GM19463 (cell line): ENCODE measurements around the gene DDIT3.
"Not testable (repeated sequence)": the region's sequence is repeated elsewhere in the genome, so short reads cannot be mapped to it uniquely, and the experiment has no call there.

Source experiments
- ATAC-seq: cut with Tn5 transposase; IDR thresholded peaks from one replicate; pipeline ENCODE4 v1.9.1; 2021; ENCODE audit warnings: mild to moderate bottlenecking, moderate library complexity; ENCODE audit not compliant: unreplicated experiment

The DDIT3 gene, protein sequence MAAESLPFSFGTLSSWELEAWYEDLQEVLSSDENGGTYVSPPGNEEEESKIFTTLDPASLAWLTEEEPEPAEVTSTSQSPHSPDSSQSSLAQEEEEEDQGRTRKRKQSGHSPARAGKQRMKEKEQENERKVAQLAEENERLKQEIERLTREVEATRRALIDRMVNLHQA

DNA sequence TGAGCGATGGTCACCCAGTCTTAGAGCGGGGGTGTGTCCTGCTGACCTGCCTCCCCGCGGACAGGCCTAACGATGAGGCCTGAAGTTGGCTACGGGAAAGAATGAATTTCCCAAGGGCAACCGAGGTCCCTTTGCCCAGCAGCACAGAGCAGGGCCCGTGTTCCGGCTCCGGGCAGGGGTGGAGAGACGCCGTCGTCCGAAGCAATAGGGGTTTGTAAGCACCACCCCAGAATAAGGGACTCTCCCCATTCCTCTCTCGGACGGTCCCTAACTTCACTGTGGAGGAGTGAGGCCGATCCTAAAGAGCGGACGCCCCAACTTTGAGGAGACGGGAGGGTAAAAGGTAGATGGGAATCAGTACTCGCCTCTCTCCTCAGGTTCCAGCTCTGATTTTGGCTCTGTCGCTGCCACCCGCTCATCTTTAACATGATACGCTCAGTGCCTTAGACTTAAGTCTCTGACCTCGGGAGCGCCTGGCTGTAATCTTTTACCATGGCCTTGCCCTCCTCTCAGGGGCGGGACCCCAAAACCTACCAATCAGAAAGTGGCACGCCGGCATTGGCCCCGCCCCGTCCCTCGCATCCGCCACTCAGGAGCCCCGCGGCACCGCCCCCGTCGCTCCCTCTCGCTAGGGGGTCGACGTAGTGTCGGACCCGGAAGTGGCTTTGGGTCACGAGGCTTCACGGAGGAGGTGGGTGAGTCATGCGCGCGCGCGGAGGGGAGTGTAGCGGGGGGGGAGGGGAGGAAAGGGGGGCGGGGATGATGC is at the start of gene DDIT3:
Gene DDIT3 (minus strand): TSS at position 462 of the 766 bp plus-strand sequence. CDS start 3,108 bp downstream, outside the sequence.
- peak; percentile 72 for ATAC-seq

DNA sequence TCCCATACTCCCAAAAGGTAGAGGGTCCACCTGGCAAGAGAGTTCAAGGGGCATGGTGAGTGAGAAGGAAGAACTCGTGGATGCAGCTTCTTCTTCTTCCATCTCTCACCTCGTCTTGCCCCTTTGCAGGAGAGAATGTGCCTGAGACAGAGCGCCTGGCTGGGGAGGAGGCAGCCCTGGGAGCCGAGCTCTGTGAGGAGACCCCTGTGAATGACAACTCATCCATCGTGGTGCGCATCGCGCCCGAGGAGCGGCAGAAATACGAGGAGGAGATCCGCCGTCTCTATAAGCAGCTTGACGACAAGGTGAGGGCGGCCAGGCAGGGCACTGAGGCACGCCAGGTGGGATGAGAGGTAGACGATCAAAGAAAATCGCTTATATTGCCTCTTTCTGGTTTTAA is 49.5 kb upstream of the DDIT3 start:
- no peak for ATAC-seq

DNA sequence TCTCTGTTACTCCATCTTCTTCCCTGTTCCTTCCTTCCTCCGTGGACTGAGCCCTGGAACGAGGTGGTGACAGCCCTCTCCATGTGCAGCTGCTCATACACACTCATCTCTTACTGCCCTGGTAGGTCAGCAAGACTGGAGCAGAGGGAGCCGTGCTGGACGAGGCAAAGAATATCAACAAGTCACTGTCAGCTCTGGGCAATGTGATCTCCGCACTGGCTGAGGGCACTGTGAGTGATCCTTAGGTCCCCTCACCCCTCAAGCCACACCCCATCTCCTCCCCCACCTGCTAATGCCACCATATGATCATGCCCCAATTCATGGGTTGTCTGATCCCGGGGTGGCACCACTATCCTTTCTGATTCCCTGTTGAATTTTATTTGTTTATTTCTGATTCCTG is 48.5 kb upstream of the DDIT3 start:
- ATAC-seq, result no peak

DNA sequence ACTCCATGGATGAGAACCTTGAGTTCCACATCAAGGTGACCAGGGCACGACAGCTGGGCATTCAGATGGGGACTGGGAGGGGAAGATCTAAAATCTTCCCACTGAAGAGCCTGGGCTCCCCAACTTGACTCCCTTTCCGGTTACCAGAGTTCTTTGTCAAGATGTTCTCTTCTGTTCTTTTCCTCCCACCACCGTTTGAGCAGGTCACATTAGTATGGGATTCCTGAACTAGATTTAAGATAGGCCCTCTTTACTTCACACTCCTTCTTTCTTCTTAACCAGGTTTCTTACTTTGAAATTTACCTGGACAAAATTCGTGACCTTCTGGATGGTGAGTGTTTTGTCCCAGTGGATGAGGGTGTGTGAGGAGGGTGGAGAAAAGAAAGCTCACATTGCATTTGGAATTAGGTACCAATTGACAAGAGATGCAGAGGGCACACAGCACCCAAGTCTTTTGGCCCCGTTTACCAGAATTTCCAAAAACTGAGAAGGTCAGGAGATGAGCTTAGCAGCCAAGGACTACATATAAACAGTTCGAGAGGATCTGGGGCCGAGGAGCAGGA is 43.9 kb upstream of the DDIT3 start:
- no peak for ATAC-seq

DNA sequence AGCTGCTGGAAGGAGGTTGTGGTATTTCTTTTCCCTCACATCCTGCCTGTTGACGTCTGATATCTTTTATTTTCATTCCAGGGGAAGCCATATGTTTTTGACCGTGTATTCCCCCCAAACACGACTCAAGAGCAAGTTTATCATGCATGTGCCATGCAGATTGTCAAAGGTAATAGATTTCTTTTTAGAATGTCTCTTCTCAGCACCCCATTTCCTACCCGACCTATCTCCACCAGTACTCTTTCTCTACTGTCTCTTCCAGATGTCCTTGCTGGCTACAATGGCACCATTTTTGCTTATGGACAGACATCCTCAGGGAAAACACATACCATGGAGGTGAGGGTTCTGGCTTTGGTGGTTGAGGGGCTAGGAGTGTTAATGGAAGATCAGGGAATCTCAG is 43.0 kb upstream of the DDIT3 start:
- ATAC-seq, result no peak

DNA sequence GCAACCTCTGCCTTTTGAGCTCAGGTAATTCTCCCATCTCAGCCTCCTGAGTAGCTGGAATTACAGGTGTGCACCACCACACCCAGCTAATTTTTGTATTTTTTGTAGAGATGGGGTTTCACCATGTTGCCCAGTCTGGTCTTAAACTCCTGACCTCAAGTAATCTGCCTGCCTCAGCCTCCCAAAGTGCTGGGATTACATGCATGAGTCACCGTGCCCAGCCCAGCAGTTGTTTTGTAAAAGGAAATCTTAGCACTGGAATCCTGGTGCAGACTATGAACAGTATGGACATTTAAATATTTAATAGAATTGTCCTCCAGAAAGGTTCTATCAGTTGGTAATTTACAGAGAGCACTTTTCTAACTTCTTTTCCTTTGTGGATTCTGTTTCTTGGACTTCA is 40.8 kb upstream of the DDIT3 start:
- not testable (repeated sequence) for ATAC-seq

DNA sequence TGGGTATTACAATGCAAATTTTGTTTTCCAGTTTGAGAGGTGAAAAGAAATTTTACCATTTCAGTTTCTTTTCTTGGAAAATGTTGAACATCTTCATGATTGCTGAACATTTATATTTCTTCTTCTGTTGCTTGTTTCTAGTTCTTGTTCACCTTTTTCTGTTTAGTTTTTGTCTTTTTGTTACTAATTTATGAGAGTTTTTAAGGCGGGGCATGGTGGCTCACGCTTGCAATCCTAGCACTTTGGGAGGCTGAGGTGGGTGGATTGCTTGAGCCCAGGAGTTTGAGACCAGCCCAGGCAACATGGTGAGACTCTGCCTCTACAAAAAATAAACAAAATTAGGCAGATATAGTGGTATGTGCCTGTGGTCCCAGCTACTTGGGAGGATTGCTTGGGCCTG is 40.2 kb upstream of the DDIT3 start:
- no peak for ATAC-seq

DNA sequence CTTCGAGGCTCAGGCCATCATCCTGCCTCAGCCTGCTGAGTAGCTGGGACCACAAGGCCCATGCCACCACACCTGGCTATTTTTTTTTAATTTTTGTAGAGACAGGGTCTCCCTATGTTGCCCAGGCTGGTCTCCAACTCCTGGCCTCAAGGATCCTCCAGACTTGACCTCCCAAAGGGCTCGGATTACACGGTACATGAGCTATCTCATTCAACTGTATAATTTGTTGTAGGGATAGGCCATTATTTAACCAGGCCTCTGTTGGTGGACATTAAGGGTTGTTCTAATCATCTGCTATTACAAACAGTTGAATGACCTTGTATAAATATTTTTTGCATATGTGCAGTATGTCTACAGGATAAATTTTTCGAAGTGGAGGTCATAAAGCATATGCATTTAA is 38.5 kb upstream of the DDIT3 start:
- ATAC-seq, result no peak

DNA sequence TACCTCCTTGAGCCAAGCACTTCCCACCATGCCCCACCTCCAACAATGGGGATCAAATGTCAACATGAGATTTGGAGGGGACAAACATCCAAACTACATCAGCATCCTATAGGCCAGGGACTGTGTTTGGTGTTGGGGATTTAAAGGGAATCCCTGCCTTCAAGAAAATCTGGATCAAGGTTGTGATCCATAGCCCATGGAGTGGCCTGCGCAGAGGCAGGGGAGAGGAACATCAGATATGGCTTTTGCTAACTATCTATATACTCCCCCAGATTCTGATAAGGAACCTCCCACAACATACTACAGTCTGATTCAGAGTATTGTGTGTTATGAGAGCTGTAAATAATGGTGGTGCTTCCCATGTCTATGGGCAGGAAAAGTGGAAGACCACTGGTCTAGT is 34.6 kb upstream of the DDIT3 start:
- ATAC-seq, result no peak

DNA sequence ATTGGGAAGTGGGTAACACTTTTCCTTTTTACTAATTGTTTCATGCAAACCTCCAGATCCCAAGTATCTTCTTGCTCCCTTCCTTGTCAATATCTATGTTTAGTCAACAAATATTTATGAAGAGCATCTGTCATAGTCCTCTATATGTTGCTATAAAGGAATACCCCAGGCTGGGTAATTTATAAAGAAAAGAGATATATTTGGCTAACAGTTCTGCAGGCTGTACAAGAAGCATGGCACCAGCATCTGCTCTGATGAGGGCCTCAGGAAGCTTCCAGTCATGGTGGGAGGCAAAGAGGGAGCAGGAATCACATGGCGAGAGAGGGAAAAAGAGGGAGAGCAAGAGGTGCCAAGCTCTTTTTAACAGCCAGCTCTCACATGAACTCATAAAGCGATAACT is 34.1 kb upstream of the DDIT3 start:
- no peak for ATAC-seq

DNA sequence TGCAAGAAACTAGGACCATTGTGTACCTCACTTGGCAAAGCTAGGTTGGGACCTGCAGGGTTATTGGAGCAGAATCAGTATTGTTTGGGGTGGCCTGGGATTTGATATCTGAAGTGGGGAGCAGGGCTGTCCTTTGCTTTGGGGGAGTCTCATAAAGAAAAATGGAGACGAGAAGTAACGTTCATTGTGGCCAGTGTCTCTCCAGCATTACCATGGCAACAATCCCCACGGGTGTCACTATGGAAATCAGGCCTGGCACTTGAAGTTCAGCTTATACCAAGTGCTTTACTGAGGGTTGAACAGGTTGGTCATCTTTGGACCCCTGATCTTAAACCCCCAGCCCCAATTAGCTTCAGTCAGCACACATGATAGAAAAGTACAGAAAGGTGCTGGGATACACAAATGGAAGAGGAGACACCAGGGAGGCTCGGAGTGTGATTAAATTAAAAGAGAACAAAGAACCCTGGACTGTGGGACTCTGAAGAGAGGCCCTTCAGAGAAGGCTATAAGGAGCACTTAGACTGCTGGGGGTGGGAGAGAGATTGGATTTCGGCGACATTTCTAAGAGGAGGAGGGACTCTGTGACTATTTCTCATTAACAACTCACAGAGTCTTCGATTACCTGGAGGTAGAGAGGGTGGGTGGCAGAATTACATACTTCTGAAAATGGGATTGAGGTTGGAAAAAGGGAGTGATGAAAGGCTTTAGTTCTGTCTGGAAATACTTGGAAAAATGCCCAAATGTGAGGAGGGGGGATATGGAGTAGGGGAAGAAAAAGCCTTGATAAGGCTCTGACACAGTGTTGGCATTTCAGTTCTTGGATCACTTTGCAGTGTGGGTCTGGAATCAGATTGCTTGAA is 33.3 kb upstream of the DDIT3 start:
- no peak for ATAC-seq

DNA sequence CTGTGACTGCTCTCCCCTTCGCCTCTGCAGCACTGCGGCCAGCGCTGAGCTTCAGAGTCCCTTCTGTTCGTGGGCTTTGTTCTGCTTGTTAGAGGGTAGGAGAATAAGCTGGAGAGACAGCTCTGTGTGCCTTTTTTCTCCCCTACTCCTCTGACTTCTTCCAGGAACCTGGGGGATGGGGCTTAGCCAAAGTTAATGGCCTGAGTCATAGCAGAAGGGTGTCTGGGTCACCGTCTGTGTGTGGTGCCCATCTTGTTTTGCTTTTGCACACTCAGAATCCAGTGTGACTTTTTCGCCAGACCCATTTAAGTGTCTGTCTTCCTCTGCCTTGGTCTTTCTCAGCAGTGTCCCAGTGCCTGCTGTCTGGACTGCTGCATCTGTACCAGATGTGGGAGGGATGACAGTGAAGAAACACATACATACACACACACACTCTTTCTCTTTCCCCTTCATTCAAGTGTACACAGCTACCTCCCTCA is 32.6 kb upstream of the DDIT3 start:
- ATAC-seq, result no peak

DNA sequence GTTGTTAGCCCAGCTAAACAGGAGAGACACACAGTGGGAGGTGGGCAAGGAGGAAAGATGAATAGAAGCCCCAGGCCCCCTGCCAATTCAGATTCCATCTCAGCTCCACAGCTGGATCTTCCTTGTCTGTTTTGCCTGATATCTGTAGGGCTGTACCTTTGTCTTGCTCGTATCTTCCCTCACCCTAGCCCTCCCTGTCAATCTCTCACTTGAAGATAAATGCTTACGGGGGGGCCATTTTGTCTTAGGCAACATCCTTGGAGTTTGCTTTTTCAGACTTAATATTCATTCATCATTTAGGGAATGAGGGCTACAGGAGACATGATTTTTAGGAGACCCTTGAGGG is 32.0 kb upstream of the DDIT3 start:
- no peak for ATAC-seq

DNA sequence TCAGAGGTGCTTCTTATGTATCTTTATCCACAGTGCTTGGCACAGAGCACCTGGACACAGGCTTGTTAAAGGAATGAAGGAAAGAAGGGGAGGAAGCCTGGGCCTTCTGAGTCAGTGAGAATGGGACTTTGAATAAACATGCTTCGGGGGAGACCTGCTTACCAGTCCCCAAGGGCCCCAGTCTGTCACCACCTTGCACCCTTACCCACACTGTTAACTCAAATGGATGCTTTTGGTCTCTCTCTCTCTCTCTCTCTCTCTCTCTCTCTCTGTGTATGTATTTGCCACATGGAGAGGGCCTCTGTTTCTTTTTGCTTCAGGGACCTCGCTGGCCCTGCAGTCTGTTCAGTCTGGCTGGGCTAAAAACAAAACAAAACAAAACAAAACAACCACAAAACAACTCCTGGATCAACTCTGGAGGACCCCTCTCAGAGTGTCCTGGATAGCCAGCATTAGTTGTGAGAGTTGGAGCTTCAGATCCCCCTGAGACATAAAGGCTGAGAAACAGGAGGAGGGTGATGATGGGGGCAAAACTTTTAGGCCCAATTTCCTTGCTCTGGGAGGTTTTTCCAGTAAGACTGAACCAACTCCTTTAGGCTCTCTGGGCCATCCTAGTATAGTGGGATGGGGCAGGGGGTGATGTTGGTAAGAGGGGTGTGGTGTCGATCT is 31.5 kb upstream of the DDIT3 start:
- no peak for ATAC-seq

DNA sequence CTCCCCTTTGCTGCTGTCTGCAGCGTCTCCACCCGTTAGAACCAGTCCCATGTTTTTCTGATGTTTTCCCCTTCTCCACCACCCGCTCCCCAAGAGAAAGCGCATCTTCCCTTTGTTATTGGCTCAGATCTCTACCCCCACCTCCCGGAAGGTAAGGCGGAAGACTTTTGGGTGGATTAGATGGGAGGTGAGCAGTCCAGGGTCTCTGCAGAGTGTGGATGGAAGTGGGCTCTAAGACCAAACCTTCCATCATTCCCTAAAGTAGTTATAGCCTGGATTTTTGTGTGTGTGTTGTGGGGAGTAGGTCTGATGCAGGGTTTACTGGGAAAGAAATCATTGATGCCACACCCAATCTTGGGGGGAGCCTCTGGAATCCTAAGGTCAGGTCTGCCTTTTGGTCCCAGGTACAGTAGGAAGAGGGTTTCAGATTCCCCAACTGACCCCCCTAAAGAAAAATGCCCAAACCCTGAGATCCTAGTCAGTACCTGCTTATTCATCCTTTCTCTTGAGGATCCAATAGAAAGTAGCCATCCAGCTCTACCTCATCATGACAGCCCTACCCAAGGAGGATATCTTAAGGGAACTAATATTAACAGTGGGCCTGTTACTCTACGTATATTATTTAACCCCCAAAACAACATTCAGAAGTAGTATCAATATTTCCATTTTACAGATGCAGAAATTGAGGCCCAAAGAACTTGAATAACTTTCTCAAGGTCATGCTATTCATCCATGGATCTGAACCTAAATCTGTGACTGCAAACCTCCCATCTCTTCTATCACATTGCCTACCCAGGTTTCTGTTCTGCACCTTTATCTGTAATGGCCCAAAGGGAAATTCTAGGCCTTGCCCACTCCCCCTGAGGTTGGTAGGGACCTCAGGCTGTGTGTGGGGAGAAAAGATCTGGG is 30.6 kb upstream of the DDIT3 start:
- no peak for ATAC-seq

DNA sequence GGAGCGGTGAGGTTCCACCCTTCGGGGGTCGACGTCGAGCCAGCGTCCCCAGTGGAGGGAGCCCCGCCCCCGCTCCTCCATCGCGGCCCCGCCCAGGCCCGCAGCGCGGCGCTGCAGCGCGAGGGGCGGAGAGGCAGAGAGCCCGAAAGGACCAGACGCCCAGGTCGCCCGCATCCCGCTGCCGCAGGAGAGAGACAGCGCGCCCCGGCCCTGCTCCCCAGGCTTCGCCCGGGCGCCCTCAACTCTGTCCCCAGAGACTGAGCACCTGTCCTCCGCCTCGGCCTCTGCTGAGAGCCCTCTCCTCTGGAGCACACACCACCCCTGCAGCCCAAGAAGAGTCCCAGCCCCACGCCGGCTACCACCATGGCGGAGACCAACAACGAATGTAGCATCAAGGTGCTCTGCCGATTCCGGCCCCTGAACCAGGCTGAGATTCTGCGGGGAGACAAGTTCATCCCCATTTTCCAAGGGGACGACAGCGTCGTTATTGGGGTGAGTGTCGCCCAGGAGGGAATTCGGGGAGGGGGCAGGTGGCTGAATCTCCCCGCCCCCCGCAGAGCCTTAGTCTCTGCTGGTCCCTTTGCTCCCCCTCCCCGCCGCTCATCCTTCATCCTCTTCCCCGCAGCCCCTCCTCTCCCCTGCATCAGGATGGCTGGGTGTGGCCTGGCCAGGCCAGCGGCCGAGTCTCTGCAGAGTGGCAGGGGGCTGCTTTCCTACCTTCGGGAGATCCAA is 29.8 kb upstream of the DDIT3 start, which contains the start of gene KIF5A:
Gene KIF5A (plus strand): TSS at position 136 of the 732 bp plus-strand sequence. CDS start 228 bp downstream, at position 364.
- ATAC-seq, result no peak

DNA sequence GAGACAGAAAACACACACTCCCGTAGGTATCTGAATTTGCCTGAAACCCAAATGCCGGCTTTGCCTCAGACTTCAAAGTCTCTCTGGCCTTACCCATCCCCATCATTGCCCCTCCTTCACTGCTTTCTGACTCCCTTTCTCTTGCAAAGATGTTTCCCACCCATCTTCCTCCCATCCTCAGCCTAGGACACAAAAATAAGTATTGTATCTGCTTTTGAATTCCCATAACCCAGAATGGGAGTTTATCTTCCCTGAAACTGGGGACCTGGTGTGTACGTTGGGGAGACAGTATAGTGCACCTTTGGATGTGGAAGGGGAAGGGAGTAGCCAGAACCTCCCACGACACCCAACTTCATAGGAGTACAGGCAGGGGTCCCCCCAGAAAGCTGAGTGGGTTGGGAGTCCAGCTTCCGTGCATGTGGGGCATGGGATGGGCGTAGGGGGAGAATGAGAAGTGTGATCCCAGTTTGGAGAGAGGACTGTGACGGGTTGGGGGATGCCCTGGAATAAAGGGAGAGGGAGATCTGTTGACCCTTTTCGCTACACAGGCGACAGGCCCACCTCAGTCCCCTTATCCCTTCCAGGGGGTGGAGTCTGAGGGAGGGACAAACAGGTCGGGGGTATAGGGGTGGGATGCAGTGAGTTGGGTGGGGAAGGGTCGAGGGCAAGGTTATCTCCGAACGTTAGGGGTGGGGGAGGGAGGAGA is 29.0 kb upstream of the DDIT3 start:
- no peak for ATAC-seq

DNA sequence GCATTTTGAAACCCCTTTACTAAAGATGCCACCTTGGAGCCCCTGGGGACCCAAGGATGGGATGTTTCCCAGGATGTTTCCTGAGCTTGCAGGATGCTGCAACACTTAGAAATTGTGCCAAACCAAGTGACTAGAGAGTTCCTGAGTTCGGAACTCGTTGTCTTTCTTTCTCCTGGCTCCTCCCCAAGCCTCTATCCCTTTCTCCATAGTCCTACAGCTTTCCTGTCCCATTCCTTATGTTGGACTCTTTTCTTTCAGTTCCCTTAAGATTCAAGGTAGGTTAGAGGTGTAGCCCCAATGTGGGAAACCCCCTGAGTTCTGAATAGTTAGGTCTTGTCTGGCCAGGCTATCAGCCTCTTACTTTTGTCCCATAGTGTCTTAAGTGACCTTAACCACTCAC is 28.2 kb upstream of the DDIT3 start:
- ATAC-seq, result no peak

DNA sequence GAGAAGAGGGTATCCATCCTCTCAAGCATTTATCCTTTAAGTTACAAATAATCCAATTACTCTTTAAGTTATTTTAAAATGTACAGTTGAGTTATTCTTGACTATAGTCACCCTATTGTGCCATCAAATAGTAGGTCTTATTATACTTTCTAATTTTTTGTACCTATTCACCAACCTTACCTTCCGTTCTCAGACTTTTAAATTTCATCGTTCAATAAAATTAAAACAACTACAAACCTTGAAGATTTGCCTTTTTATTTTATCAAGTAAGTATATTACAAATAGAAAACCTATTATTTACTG is 27.6 kb upstream of the DDIT3 start:
- ATAC-seq, result no peak
